ENCODE measurements around the gene CNTN5.

The CNTN5 gene

GRCh38 chr11:100294748-100295147, 1274.0 kb downstream of the CNTN5 start:
- DNase-seq: no peak
- TF ChIP-seq GATA1 (IDR thresholded peaks at IDR 0.05; ENCODE audit: low read depth, low read length) (no peak), POLR2A (IDR thresholded peaks at IDR 0.05; ENCODE audit: low read length) (no peak)

- no peak for DNase-seq
- TF ChIP-seq GATA1 (IDR thresholded peaks at IDR 0.05; ENCODE audit: low read depth, low read length) (no peak), POLR2A (IDR thresholded peaks at IDR 0.05; ENCODE audit: low read length) (no peak)
Measured at GRCh38 chr11:100296051-100296679, 1275.4 kb downstream of the CNTN5 start.

GRCh38 chr11:100297516-100297915, 1276.8 kb downstream of the CNTN5 start:
- no peak for TF ChIP-seq POLR2A (IDR thresholded peaks at IDR 0.05; ENCODE audit: low read length)
- TF ChIP-seq GATA1 (IDR thresholded peaks at IDR 0.05; ENCODE audit: low read depth, low read length): no peak
- no peak for DNase-seq

GRCh38 chr11:100302824-100303223, 1282.1 kb downstream of the CNTN5 start:
- TF ChIP-seq POLR2A (IDR thresholded peaks at IDR 0.05; ENCODE audit: low read length) (no peak), GATA1 (IDR thresholded peaks at IDR 0.05; ENCODE audit: low read depth, low read length) (no peak)
- no peak for DNase-seq

GRCh38 chr11:100303897-100304296, 1283.1 kb downstream of the CNTN5 start:
- no peak for DNase-seq
- TF ChIP-seq GATA1 (IDR thresholded peaks at IDR 0.05; ENCODE audit: low read depth, low read length) (no peak), POLR2A (IDR thresholded peaks at IDR 0.05; ENCODE audit: low read length) (no peak)

- no peak for DNase-seq
- TF ChIP-seq GATA1 (IDR thresholded peaks at IDR 0.05; ENCODE audit: low read depth, low read length): no peak
- TF ChIP-seq POLR2A (IDR thresholded peaks at IDR 0.05; ENCODE audit: low read length): no peak
Measured at GRCh38 chr11:100308202-100308601, 1287.5 kb downstream of the CNTN5 start.

GRCh38 chr11:100315946-100316345, 1295.2 kb downstream of the CNTN5 start:
- DNase-seq: no peak
- TF ChIP-seq POLR2A (IDR thresholded peaks at IDR 0.05; ENCODE audit: low read length) (no peak), GATA1 (IDR thresholded peaks at IDR 0.05; ENCODE audit: low read depth, low read length) (no peak)

- no peak for TF ChIP-seq GATA1 (IDR thresholded peaks at IDR 0.05; ENCODE audit: low read depth, low read length)
- no peak for TF ChIP-seq POLR2A (IDR thresholded peaks at IDR 0.05; ENCODE audit: low read length)
- no peak for DNase-seq
Measured at GRCh38 chr11:100316952-100317351, 1296.2 kb downstream of the CNTN5 start.

GRCh38 chr11:100319691-100320090, 1298.9 kb downstream of the CNTN5 start:
- TF ChIP-seq POLR2A (IDR thresholded peaks at IDR 0.05; ENCODE audit: low read length) (no peak), GATA1 (IDR thresholded peaks at IDR 0.05; ENCODE audit: low read depth, low read length) (no peak)
- DNase-seq: no peak

- DNase-seq: no peak
- TF ChIP-seq GATA1 (IDR thresholded peaks at IDR 0.05; ENCODE audit: low read depth, low read length) (no peak), POLR2A (IDR thresholded peaks at IDR 0.05; ENCODE audit: low read length) (no peak)
Measured at GRCh38 chr11:100328626-100329340, 1308.0 kb downstream of the CNTN5 start.

- TF ChIP-seq POLR2A (IDR thresholded peaks at IDR 0.05; ENCODE audit: low read length) (no peak), GATA1 (IDR thresholded peaks at IDR 0.05; ENCODE audit: low read depth, low read length) (no peak)
- no peak for DNase-seq
Measured at GRCh38 chr11:100329352-100329751, 1308.6 kb downstream of the CNTN5 start.

- TF ChIP-seq GATA1 (IDR thresholded peaks at IDR 0.05; ENCODE audit: low read depth, low read length) (no peak), POLR2A (IDR thresholded peaks at IDR 0.05; ENCODE audit: low read length) (no peak)
- DNase-seq: no peak
Measured at GRCh38 chr11:100336873-100337272, 1316.1 kb downstream of the CNTN5 start.

GRCh38 chr11:100338144-100338840, 1317.5 kb downstream of the CNTN5 start:
- TF ChIP-seq POLR2A (IDR thresholded peaks at IDR 0.05; ENCODE audit: low read length) (no peak), GATA1 (IDR thresholded peaks at IDR 0.05; ENCODE audit: low read depth, low read length) (no peak)
- no peak for DNase-seq

- TF ChIP-seq GATA1 (IDR thresholded peaks at IDR 0.05; ENCODE audit: low read depth, low read length): no peak
- DNase-seq: no peak
Measured at GRCh38 chr11:100340466-100341319, 1319.9 kb downstream of the CNTN5 start.
